GM12878 (cell line): Measurements from ENCODE around the gene MAST4. TPM values are rescaled to one million over a fixed set of nuclear protein-coding genes. Genes with fewer than 3 reads are reported as not detected.

Source experiments
- ATAC-seq: fragments of 200-7000 bp; cut with Tn5 transposase; 3 replicates; pipeline ENCODE4 v1.9.1; 2020; ENCODE audit warnings: mild to moderate bottlenecking, moderate library complexity
- BruUV-seq: library from RNA; stranded (reverse); fragments of 400-500 nt; replicated peaks from 2 replicates; lab custom pipeline; 2021; lab: Mats Ljungman, UMichigan
- CTCF ChIA-PET: fragments of 300-600 bp; sonication (Branson Sonifier 250); formaldehyde crosslinking; extraction: SDS; loops from one replicate; lab custom pipeline; 2021; ENCODE audit warnings: inconsistent platforms; lab: Yijun Ruan, JAX
- POLR2A ChIA-PET: fragments of 350-600 bp; formaldehyde crosslinking; extraction: SDS; loops from one replicate; lab custom pipeline; 2021; ENCODE audit warnings: inconsistent platforms; lab: Charles Lee
- RAD21 ChIA-PET: fragments of 300-600 bp; sonication (Branson Sonifier 250); formaldehyde crosslinking; loops from one replicate; lab custom pipeline; 2023; ENCODE audit warnings: antibody characterized with exemption; ENCODE audit not compliant: unreplicated experiment; lab: Charles Lee
- SMC1A ChIA-PET: fragments of 300-600 bp; sonication (Branson Sonifier 250); formaldehyde crosslinking; loops from one replicate; lab custom pipeline; 2023; ENCODE audit not compliant: unreplicated experiment, uncharacterized antibody; lab: Charles Lee
- DNase-seq: peaks from one replicate; pipeline ENCODE4 v3.0.0-alpha.2; 2011; ENCODE audit warnings: low read depth, low spot score
- FAIRE-seq: peaks from 3 replicates; lab custom pipeline; 2011; peaks lifted over from hg19 to GRCh38; lab: Jason Lieb, UNC
- H2AFZ ChIP-seq: 2 replicates; pipeline ENCODE4 v1.6.0; 2011; ENCODE audit warnings: low read depth, low read length, control low read depth; ENCODE audit not compliant: control insufficient read depth
- H3K27ac ChIP-seq: 2 replicates; pipeline ENCODE4 v1.5.1; 2011; ENCODE audit warnings: control low read depth; ENCODE audit not compliant: control insufficient read depth, insufficient read depth
- H3K27me3 ChIP-seq, 2 experiments: replicated peaks in 1 of 2; 2 replicates each; pipeline versions ENCODE4 v1.6.0 to v1.6.1; 2011; ENCODE audit warnings: low read length in 1 of 2; ENCODE audit not compliant: control insufficient read depth in 2 of 2, insufficient read depth in 2 of 2
- H3K36me3 ChIP-seq, 2 experiments: 2 replicates each; pipeline ENCODE4 v1.5.1; 2011; ENCODE audit warnings: low read length in 1 of 2; ENCODE audit not compliant: control insufficient read depth in 2 of 2, insufficient read depth in 2 of 2
- H3K4me1 ChIP-seq: 2 replicates; pipeline ENCODE4 v1.6.1; 2011; ENCODE audit warnings: mild to moderate bottlenecking, low read length, moderate library complexity, mixed read lengths; ENCODE audit not compliant: control insufficient read depth, insufficient read depth
- H3K4me2 ChIP-seq: 2 replicates; pipeline ENCODE4 v1.6.0; 2011; ENCODE audit warnings: control low read depth; ENCODE audit not compliant: control insufficient read depth, insufficient read depth
- H3K4me3 ChIP-seq: fragments of 200-600 bp; sonication (generic); 2 replicates; pipeline ENCODE4 v1.5.1; 2016
- H3K79me2 ChIP-seq: 2 replicates; pipeline ENCODE4 v1.6.0; 2011; ENCODE audit warnings: low read length; ENCODE audit not compliant: control insufficient read depth, insufficient read depth
- H3K9ac ChIP-seq: 2 replicates; pipeline ENCODE4 v1.8.0; 2011; ENCODE audit warnings: low read length, control low read depth, mixed read lengths; ENCODE audit not compliant: control insufficient read depth, insufficient read depth
- H3K9me3 ChIP-seq: replicated peaks from 3 replicates; pipeline ENCODE4 v1.5.1; 2011; ENCODE audit warnings: mild to moderate bottlenecking, low read length; ENCODE audit not compliant: control insufficient read depth, insufficient read depth
- H4K20me1 ChIP-seq: 2 replicates; pipeline ENCODE4 v1.6.0; 2011; ENCODE audit not compliant: control insufficient read depth, insufficient read depth
- BCL3 ChIP-seq: IDR thresholded peaks from 2 replicates; pipeline ENCODE4 v1.6.1; 2011; ENCODE audit warnings: borderline replicate concordance, low read depth, mild to moderate bottlenecking, moderate library complexity, low read length; ENCODE audit not compliant: insufficient read depth, poor library complexity, severe bottlenecking
- CBX5 ChIP-seq: sonication (generic); IDR thresholded peaks from 2 replicates; pipeline ENCODE4 v1.6.1; 2016; ENCODE audit warnings: low read depth, moderate library complexity, mild to moderate bottlenecking, inconsistent platforms
- ETV6 ChIP-seq, 2 experiments: fragments of 450-650 bp in 1 of 2; IDR thresholded peaks in 1 of 2; conservative IDR thresholded peaks in 1 of 2; 2 replicates each; pipeline ENCODE4 v1.6.1; 2014; ENCODE audit warnings: antibody characterized with exemption in 1 of 2, borderline replicate concordance in 1 of 2, low read depth in 1 of 2, mild to moderate bottlenecking in 1 of 2, moderate library complexity in 1 of 2
- FOS ChIP-seq: IDR thresholded peaks from 3 replicates; pipeline ENCODE4 v1.6.1; 2011; ENCODE audit warnings: borderline replicate concordance; ENCODE audit not compliant: insufficient read length; ENCODE audit errors: extremely low read depth
- JUNB ChIP-seq: IDR thresholded peaks from 2 replicates; pipeline ENCODE4 v1.6.1; 2016; ENCODE audit warnings: antibody characterized with exemption, mild to moderate bottlenecking
- JUND ChIP-seq: IDR thresholded peaks from 2 replicates; pipeline ENCODE4 v1.6.1; 2012; ENCODE audit warnings: low read depth, mild to moderate bottlenecking, low read length, improper control_type of control experiment, moderate library complexity
- NR2F1 ChIP-seq: fragments of 450-650 bp; conservative IDR thresholded peaks from 2 replicates; pipeline ENCODE4 v1.6.1; 2017; ENCODE audit warnings: mild to moderate bottlenecking
- PAX8 ChIP-seq: fragments of 450-650 bp; IDR thresholded peaks from 2 replicates; pipeline ENCODE4 v1.6.1; 2017; ENCODE audit warnings: mild to moderate bottlenecking, moderate library complexity
- SMAD5 ChIP-seq: IDR thresholded peaks from 2 replicates; pipeline ENCODE4 v1.6.1; 2016; ENCODE audit warnings: antibody characterized with exemption, low read depth
- SP1 ChIP-seq: IDR thresholded peaks from one replicate; pipeline ENCODE4 v1.6.1; 2011; ENCODE audit warnings: low read depth, low read length
- YY1 ChIP-seq: IDR thresholded peaks from 2 replicates; pipeline ENCODE4 v1.6.1; 2011; ENCODE audit warnings: low read depth, mild to moderate bottlenecking, low read length
- ZBTB33 ChIP-seq: fragments of 450-650 bp; IDR thresholded peaks from 2 replicates; pipeline ENCODE4 v1.6.1; 2017; ENCODE audit warnings: mild to moderate bottlenecking
- ZBTB40 ChIP-seq: fragments of 450-650 bp; IDR thresholded peaks from 2 replicates; pipeline ENCODE4 v1.6.1; 2016; ENCODE audit warnings: mild to moderate bottlenecking, moderate library complexity, borderline replicate concordance
- ZNF217 ChIP-seq: fragments of 450-650 bp; IDR thresholded peaks from 2 replicates; pipeline ENCODE4 v1.6.1; 2017; ENCODE audit warnings: antibody characterized with exemption, mild to moderate bottlenecking
- ZNF622 ChIP-seq: fragments of 450-650 bp; IDR thresholded peaks from 2 replicates; pipeline ENCODE4 v1.6.1; 2017; ENCODE audit warnings: mild to moderate bottlenecking, inconsistent platforms
- WGBS: methylation state at CpG from one replicate; pipeline ENCODE4 v1.1.6; 2016; ENCODE audit warnings: low lambda C conversion rate; ENCODE audit not compliant: insufficient replicate concordance, insufficient coverage; ENCODE audit errors: missing lambda C conversion rate; 5-methylcytosine and 5-hydroxymethylcytosine counted together
- in situ Hi-C: fragments of 300-500 bp; cut with MboI; formaldehyde crosslinking; loops from 9 replicates; pipeline ENCODE4 v1.14.3; 2018; ENCODE audit warnings: mixed read lengths
- intact Hi-C: fragments of 100-400 bp; cut with micrococcal nuclease; formaldehyde crosslinking; loops from one replicate; pipeline ENCODE4 v1.14.2; 2022; ENCODE audit not compliant: unreplicated experiment
- polyA plus RNA-seq, 11 experiments: library from polyadenylated mRNA; depleted of rRNA in 4 of 11; unstranded in 6 of 11; stranded (reverse) in 5 of 11; fragments of >200 nt; fragmentation: Nextera tagmentation in 4 of 11; fragmentation: Illumina TruSeq in 1 of 11; extraction: Ambion mirVana in 4 of 11; extraction: Trizol in 1 of 11; gene quantifications; 1 replicate in 1 of 11; 2 replicates in 10 of 11; pipeline versions ENCODE4 v1.2.1 to v1.2.3, GENCODE V29; 2011 to 2016; ENCODE audit warnings: inconsistent platforms in 2 of 11, missing spikeins in 2 of 11, low read depth in 1 of 11
- total RNA-seq, 4 experiments: library from RNA; depleted of rRNA in 3 of 4; stranded (reverse); fragments of >200 nt in 3 of 4; fragmentation: Illumina TruSeq in 1 of 4; extraction: Trizol in 1 of 4; gene quantifications; 2 replicates each; pipeline versions ENCODE4 v1.2.1 to v1.2.3, GENCODE V29; 2013 to 2021

Gene MAST4
- total and polyA plus RNA-seq, 10 of the 15 experiments (the other 5 are each of a cell fraction or from before 2014, with no cell fraction given) = 0.02 to 1.6 (median 0.29) TPM; not detected in 1

GRCh38 chr5:66674802-66675201 lies 78.6 kb downstream of the MAST4 start:
- ChIA-PET SMC1A (no interaction called here), POLR2A (no interaction called here), RAD21 (no interaction called here), CTCF (no interaction called here)
- H3K36me3 ChIP-seq = no peaks in the 10 kb centered on the region
- no peak overlapping the region for H3K4me3 ChIP-seq
- no peaks in the 10 kb centered on the region for H3K9me3 ChIP-seq
- DNase-seq (no peak), FAIRE-seq (no peak), ATAC-seq (no peak)
- in situ Hi-C loops (no loop called here), intact Hi-C loops (no loop called here)
- BruUV-seq = no TSS peak
- 49% methylated on average over 5 of the region's 5 CpGs for WGBS
- no peak for TF ChIP-seq ZNF217
- no peak for TF ChIP-seq BCL3
- TF ChIP-seq JUNB = no peak
- TF ChIP-seq SMAD5 = no peak
- TF ChIP-seq ZNF622 = no peak
- TF ChIP-seq ZBTB33 = no peak
- no peak for TF ChIP-seq ETV6 (conservative IDR thresholded peaks at IDR 0.05 in 1 of 2, IDR thresholded peaks at IDR 0.05 in 1 of 2; ENCODE audit: borderline replicate concordance in 1 of 2, low read depth in 1 of 2)
- no peak for TF ChIP-seq PAX8
- TF ChIP-seq ZBTB40 = no peak
- no peak for TF ChIP-seq JUND
- no peak for TF ChIP-seq NR2F1
- TF ChIP-seq SP1 = no peak
- no peak for TF ChIP-seq FOS
- no peak for TF ChIP-seq YY1
- no peak for TF ChIP-seq CBX5
- H4K20me1 ChIP-seq = no peaks in the 10 kb centered on the region
- no peak overlapping the region for H3K9ac ChIP-seq
- no peak overlapping the region for H3K27ac ChIP-seq
- no peak overlapping the region for H3K4me2 ChIP-seq
- H2AFZ ChIP-seq = no peak overlapping the region
- H3K4me1 ChIP-seq = no peaks in the 10 kb centered on the region
- H3K27me3 ChIP-seq = no peaks in the 10 kb centered on the region; a peak in 1 of 4 replicates
- H3K79me2 ChIP-seq = no peaks in the 10 kb centered on the region
